HG02938 (cell line): ENCODE data around the gene DDOST.
"Not testable (repeated sequence)": the region's sequence is repeated elsewhere in the genome, so short reads cannot be mapped to it uniquely, and the experiment has no call there.

Source experiments
- ATAC-seq: cut with Tn5 transposase; IDR thresholded peaks from one replicate; pipeline ENCODE4 v1.9.1; 2021; ENCODE audit warnings: mild to moderate bottlenecking, moderate library complexity; ENCODE audit not compliant: unreplicated experiment

Gene DDOST

GRCh38 chr1:20626524-20626923 lies 34.6 kb downstream of the DDOST start:
- ATAC-seq, result no peak

- no peak for ATAC-seq
Measured at GRCh38 chr1:20626098-20626427, 35.1 kb downstream of the DDOST start.

- no peak for ATAC-seq
Measured at GRCh38 chr1:20625176-20626097, 35.7 kb downstream of the DDOST start.

- no peak for ATAC-seq
Measured at GRCh38 chr1:20624709-20625108, 36.5 kb downstream of the DDOST start.

- no peak for ATAC-seq
Measured at GRCh38 chr1:20621012-20621411, 40.2 kb downstream of the DDOST start.

- no peak for ATAC-seq
Measured at GRCh38 chr1:20619999-20620398, 41.2 kb downstream of the DDOST start.

- ATAC-seq, result no peak
Measured at GRCh38 chr1:20618550-20618949, 42.6 kb downstream of the DDOST start.

GRCh38 chr1:20616847-20617487 lies 44.2 kb downstream of the DDOST start:
- no peak for ATAC-seq

GRCh38 chr1:20615946-20616846 lies 45.0 kb downstream of the DDOST start:
- no peak for ATAC-seq

GRCh38 chr1:20614131-20614579 lies 47.0 kb downstream of the DDOST start:
- ATAC-seq, result no peak

GRCh38 chr1:20612221-20612746 lies 48.9 kb downstream of the DDOST start:
- ATAC-seq, result no peak

- ATAC-seq, result no peak
Measured at GRCh38 chr1:20611652-20612051, 49.5 kb downstream of the DDOST start.

- ATAC-seq, result no peak
Measured at GRCh38 chr1:20610970-20611369, 50.2 kb downstream of the DDOST start.

- no peak for ATAC-seq
Measured at GRCh38 chr1:20609541-20609940, 51.6 kb downstream of the DDOST start.

- not testable (repeated sequence) for ATAC-seq
Measured at GRCh38 chr1:20606801-20607570, 54.2 kb downstream of the DDOST start.

- ATAC-seq, result no peak
Measured at GRCh38 chr1:20604678-20605077, 56.5 kb downstream of the DDOST start.

- no peak for ATAC-seq
Measured at GRCh38 chr1:20603504-20604464, 57.4 kb downstream of the DDOST start.

- no peak for ATAC-seq
Measured at GRCh38 chr1:20602851-20603450, 58.2 kb downstream of the DDOST start.
